ENCODE data around the gene CD8B. TPM values are rescaled to one million over a fixed set of nuclear protein-coding genes. Genes with fewer than 3 reads are reported as not detected.

Gene CD8B
- total RNA-seq, 1 experiment from 2014 or later: 0.24 TPM

GRCh38 chr2:86807133-86807467, 54.6 kb downstream of the CD8B start:
- Mint-ChIP-seq H3K9me3 (no peaks in the 10 kb centered on the region), H3K27ac (no peak overlapping the region), H3K4me1 (peaks cover 7 to 10% of the 10 kb centered on the region in 2 experiments), H3K27me3 (ENCODE audit: low read depth) (peaks cover 44% of the 10 kb centered on the region), H3K36me3 (ENCODE audit: insufficient read depth in 1 of 3, low read depth in 3 of 3) (no peaks in the 10 kb centered on the region; a peak in 1 of 7 replicates), H3K4me3 (peak overlapping the region; percentile 77 to 90)
- no peak overlapping the region for H2BK5ac ChIP-seq (ENCODE audit: insufficient read length, low read length)
- no peak overlapping the region for H4K91ac ChIP-seq (ENCODE audit: insufficient read length, low read depth, low read length)
- H3K9me3 ChIP-seq (ENCODE audit: control insufficient read depth, low read depth, low read length): no peaks in the 10 kb centered on the region
- H3K4ac ChIP-seq (ENCODE audit: low read depth, low read length): no peak overlapping the region
- no peak overlapping the region for H2BK12ac ChIP-seq (ENCODE audit: insufficient read length, low read depth, low read length)
- peak overlapping the region; percentile 77 for H3K4me2 ChIP-seq (ENCODE audit: insufficient read depth, insufficient read length, low read length)
- no peak overlapping the region for H3K56ac ChIP-seq (ENCODE audit: insufficient read length, low read depth, low read length)
- no peak overlapping the region for H3K27ac ChIP-seq (ENCODE audit: insufficient read length, low read depth, low read length)
- no peaks in the 10 kb centered on the region for H3K79me1 ChIP-seq (ENCODE audit: insufficient read depth, low read depth, low read length, poor library complexity, severe bottlenecking)
- no peak overlapping the region for H3K18ac ChIP-seq (ENCODE audit: insufficient read length, low read depth, low read length)
- no peak overlapping the region for H2AFZ ChIP-seq (ENCODE audit: low read length)
- H2BK20ac ChIP-seq (ENCODE audit: low read depth, low read length, poor library complexity, severe bottlenecking): no peak overlapping the region
- H3K9ac ChIP-seq (ENCODE audit: extremely low read depth, insufficient read length, low read length): no peak overlapping the region
- no peak overlapping the region for H2BK15ac ChIP-seq (ENCODE audit: low read depth, low read length)
- no peaks in the 10 kb centered on the region; the same call in 1 of the 2 replicates for H3K27me3 ChIP-seq (ENCODE audit: insufficient read depth, low read length)
- H3K23ac ChIP-seq (ENCODE audit: insufficient read length, low read depth, low read length): no peak overlapping the region
- H3K4me1 ChIP-seq (ENCODE audit: insufficient read depth, low read length): peaks cover 3% of the 10 kb centered on the region; the same call in 1 of the 2 replicates
- H3K79me2 ChIP-seq (ENCODE audit: insufficient read depth, low read length): no peaks in the 10 kb centered on the region
- no peak overlapping the region for H4K5ac ChIP-seq (ENCODE audit: insufficient read length, low read depth, low read length)
- H2AK5ac ChIP-seq (ENCODE audit: insufficient read length, low read length): no peak overlapping the region
- H4K20me1 ChIP-seq (ENCODE audit: control insufficient read depth, insufficient read depth, insufficient read length): no peaks in the 10 kb centered on the region
- no peak overlapping the region for H2BK120ac ChIP-seq (ENCODE audit: low read depth, low read length, poor library complexity, severe bottlenecking)
- H3T11ph ChIP-seq (ENCODE audit: low read length): no peak overlapping the region
- 0 out of 2 replicates have a peak overlapping the region, but pooled peaks have one; percentile 14 for H3K14ac ChIP-seq (ENCODE audit: insufficient read depth, low read length)
- no CpG with 5 or more reads among the region's 11 CpGs for WGBS (ENCODE audit: extremely low coverage, insufficient read length, low lambda C conversion rate)
- no peak for DNase-seq
- no peak overlapping the region for H4K8ac ChIP-seq (replicated peaks; ENCODE audit: insufficient read length, low read depth, low read length)
- H3K23me2 ChIP-seq (ENCODE audit: insufficient read length, low read depth, low read length, poor library complexity, severe bottlenecking): peaks cover 10% of the 10 kb centered on the region
- TF ChIP-seq, protein P1, sequence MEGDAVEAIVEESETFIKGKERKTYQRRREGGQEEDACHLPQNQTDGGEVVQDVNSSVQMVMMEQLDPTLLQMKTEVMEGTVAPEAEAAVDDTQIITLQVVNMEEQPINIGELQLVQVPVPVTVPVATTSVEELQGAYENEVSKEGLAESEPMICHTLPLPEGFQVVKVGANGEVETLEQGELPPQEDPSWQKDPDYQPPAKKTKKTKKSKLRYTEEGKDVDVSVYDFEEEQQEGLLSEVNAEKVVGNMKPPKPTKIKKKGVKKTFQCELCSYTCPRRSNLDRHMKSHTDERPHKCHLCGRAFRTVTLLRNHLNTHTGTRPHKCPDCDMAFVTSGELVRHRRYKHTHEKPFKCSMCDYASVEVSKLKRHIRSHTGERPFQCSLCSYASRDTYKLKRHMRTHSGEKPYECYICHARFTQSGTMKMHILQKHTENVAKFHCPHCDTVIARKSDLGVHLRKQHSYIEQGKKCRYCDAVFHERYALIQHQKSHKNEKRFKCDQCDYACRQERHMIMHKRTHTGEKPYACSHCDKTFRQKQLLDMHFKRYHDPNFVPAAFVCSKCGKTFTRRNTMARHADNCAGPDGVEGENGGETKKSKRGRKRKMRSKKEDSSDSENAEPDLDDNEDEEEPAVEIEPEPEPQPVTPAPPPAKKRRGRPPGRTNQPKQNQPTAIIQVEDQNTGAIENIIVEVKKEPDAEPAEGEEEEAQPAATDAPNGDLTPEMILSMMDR (conservative IDR thresholded peaks at IDR 0.05): no peak
